ENCODE data around the gene BOD1L1.

BOD1L1 gene

GRCh38 chr4:13539047-13539618 lies 88.4 kb downstream of the BOD1L1 start:
- no peaks in the 10 kb centered on the region for H3K4me1 ChIP-seq (ENCODE audit: control insufficient read depth, insufficient read depth, low read length)
- ChIA-PET CTCF (no interaction called here), POLR2A (no interaction called here)
- peaks cover 0 to 7% of the 10 kb centered on the region in 2 experiments; a peak in 1 of 3 replicates for H3K36me3 ChIP-seq (ENCODE audit: control insufficient read depth in 2 of 2, insufficient read depth in 1 of 2, low read length in 2 of 2)
- no peak overlapping the region for H3K27ac ChIP-seq (ENCODE audit: extremely low read depth, low read depth, low read length)
- H3K9me3 ChIP-seq (ENCODE audit: control insufficient read depth, insufficient read depth, low read depth, low read length), result no peaks in the 10 kb centered on the region
- H3K4me3 ChIP-seq (ENCODE audit: low read depth, low read length), result no peak overlapping the region
- TF ChIP-seq MEIS1 (CRISPR knock-in tag; IDR thresholded peaks at IDR 0.05; ENCODE audit: borderline replicate concordance), result no peak
- no peak for TF ChIP-seq ZNF214 (tag by site-specific recombination; IDR thresholded peaks at IDR 0.05; ENCODE audit: borderline replicate concordance)
- TF ChIP-seq, protein P1, sequence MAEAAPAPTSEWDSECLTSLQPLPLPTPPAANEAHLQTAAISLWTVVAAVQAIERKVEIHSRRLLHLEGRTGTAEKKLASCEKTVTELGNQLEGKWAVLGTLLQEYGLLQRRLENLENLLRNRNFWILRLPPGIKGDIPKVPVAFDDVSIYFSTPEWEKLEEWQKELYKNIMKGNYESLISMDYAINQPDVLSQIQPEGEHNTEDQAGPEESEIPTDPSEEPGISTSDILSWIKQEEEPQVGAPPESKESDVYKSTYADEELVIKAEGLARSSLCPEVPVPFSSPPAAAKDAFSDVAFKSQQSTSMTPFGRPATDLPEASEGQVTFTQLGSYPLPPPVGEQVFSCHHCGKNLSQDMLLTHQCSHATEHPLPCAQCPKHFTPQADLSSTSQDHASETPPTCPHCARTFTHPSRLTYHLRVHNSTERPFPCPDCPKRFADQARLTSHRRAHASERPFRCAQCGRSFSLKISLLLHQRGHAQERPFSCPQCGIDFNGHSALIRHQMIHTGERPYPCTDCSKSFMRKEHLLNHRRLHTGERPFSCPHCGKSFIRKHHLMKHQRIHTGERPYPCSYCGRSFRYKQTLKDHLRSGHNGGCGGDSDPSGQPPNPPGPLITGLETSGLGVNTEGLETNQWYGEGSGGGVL (tag by site-specific recombination; IDR thresholded peaks at IDR 0.05), result no peak
- no peak for TF ChIP-seq GFI1B (tag by site-specific recombination; IDR thresholded peaks at IDR 0.05)
- TF ChIP-seq ZNF701 (tag by site-specific recombination; IDR thresholded peaks at IDR 0.05), result no peak
- no peak for TF ChIP-seq WT1 (tag by site-specific recombination; IDR thresholded peaks at IDR 0.05)
- TF ChIP-seq GLIS2 (tag by site-specific recombination; IDR thresholded peaks at IDR 0.05), result no peak
- TF ChIP-seq YY1 (tag by site-specific recombination; IDR thresholded peaks at IDR 0.05), result no peak
- TF ChIP-seq ZNF133 (tag by site-specific recombination; IDR thresholded peaks at IDR 0.05), result no peak
- no peak for TF ChIP-seq ZNF514 (tag by site-specific recombination; IDR thresholded peaks at IDR 0.05)
- no peak for TF ChIP-seq ZNF121 (tag by site-specific recombination; IDR thresholded peaks at IDR 0.05)
- TF ChIP-seq ZNF670 (tag by site-specific recombination; IDR thresholded peaks at IDR 0.05; ENCODE audit: low read depth), result no peak

DNA sequence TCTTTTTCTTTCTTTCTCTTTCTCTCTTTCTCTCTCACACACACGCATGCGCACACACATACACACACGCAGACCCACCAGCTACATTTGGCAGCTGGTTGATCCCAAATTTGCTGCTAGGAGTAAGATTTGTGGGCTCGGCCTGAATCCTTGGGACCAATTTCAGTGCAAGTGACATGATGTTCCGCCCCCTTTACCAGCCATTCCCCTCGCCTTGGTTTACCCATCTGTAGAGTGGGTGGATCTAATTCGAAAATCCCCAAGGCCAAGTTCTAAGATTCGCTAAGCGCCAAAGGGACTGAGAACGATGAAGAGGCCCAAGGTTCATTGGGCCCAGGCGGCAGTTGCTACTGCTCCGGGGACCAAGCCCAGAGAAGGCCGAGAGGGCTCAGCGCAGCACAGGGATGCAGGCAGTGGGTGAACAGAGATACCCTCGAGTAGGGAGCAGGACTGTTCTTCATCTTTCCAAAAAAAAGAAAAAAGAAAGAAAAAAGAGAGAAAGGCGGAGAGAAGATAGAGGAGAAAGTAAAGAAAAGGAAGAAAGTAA lies 89.0 kb downstream of the BOD1L1 start:
- no peak for TF ChIP-seq ZNF626 (tag by site-specific recombination; IDR thresholded peaks at IDR 0.05)
- no peak for TF ChIP-seq ZNF37A (tag by site-specific recombination; IDR thresholded peaks at IDR 0.05)
- no peak for TF ChIP-seq ZSCAN30 (tag by site-specific recombination; IDR thresholded peaks at IDR 0.05)
- TF ChIP-seq TRIM28 (IDR thresholded peaks at IDR 0.05; ENCODE audit: borderline replicate concordance, low read length), result no peak
- TF ChIP-seq PRDM1 (tag by site-specific recombination; IDR thresholded peaks at IDR 0.05), result peak; percentile 74
- Histone ChIP-seq H3K4me3 (ENCODE audit: low read depth, low read length) (no peak overlapping the region), H3K9me3 (ENCODE audit: control insufficient read depth, insufficient read depth, low read depth, low read length) (no peaks in the 10 kb centered on the region), H3K36me3 (ENCODE audit: control insufficient read depth in 2 of 2, insufficient read depth in 1 of 2, low read length in 2 of 2) (peaks cover 0 to 7% of the 10 kb centered on the region in 2 experiments; a peak in 1 of 3 replicates), H3K4me1 (ENCODE audit: control insufficient read depth, insufficient read depth, low read length) (no peaks in the 10 kb centered on the region), H3K27ac (ENCODE audit: extremely low read depth, low read depth, low read length) (no peak overlapping the region)
- CTCF ChIA-PET, result no interaction called here
- POLR2A ChIA-PET, result no interaction called here

- CTCF ChIA-PET, result no interaction called here
- H3K9me3 ChIP-seq (ENCODE audit: control insufficient read depth, insufficient read depth, low read depth, low read length), result no peaks in the 10 kb centered on the region
- H3K36me3 ChIP-seq (ENCODE audit: control insufficient read depth in 2 of 2, insufficient read depth in 1 of 2, low read length in 2 of 2), result peaks cover 0 to 7% of the 10 kb centered on the region in 2 experiments; a peak in 1 of 3 replicates
- no peak overlapping the region for H3K27ac ChIP-seq (ENCODE audit: extremely low read depth, low read depth, low read length)
- H3K4me3 ChIP-seq (ENCODE audit: low read depth, low read length), result no peak overlapping the region
- POLR2A ChIA-PET, result no interaction called here
- no peaks in the 10 kb centered on the region for H3K4me1 ChIP-seq (ENCODE audit: control insufficient read depth, insufficient read depth, low read length)
- TF ChIP-seq ZSCAN4 (tag by site-specific recombination; IDR thresholded peaks at IDR 0.05), result no peak
- TF ChIP-seq, protein P2, sequence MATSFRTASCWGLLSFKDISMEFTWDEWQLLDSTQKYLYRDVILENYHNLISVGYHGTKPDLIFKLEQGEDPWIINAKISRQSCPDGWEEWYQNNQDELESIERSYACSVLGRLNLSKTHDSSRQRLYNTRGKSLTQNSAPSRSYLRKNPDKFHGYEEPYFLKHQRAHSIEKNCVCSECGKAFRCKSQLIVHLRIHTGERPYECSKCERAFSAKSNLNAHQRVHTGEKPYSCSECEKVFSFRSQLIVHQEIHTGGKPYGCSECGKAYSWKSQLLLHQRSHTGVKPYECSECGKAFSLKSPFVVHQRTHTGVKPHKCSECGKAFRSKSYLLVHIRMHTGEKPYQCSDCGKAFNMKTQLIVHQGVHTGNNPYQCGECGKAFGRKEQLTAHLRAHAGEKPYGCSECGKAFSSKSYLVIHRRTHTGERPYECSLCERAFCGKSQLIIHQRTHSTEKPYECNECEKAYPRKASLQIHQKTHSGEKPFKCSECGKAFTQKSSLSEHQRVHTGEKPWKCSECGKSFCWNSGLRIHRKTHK (tag by site-specific recombination; IDR thresholded peaks at IDR 0.05), result no peak
Observed at GRCh38 chr4:13537832-13538177, 89.7 kb downstream of the BOD1L1 start.
